Measurements from ENCODE around the gene DNAJA4. TPM values are rescaled to one million over a fixed set of nuclear protein-coding genes. Genes with fewer than 3 reads are reported as not detected.

DNAJA4 gene
- total RNA-seq, 4 donors from 2014 or later: 14.2 to 16.9 (median 16.4) TPM

- no peak overlapping the region for H3K4me3 ChIP-seq
- no peak overlapping the region for H3K27ac ChIP-seq
- no peaks in the 10 kb centered on the region for H3K36me3 ChIP-seq
- DNase-seq (ENCODE audit: low spot score in 2 of 2): no peak
- peaks cover 0 to 5% (median 0%) of the 10 kb centered on the region in 4 donors for H3K4me1 ChIP-seq
- WGBS, 2 donors: 73 to 88% methylated on average over 2 to 5 of the region's 5 CpGs
- TF ChIP-seq CTCF (IDR thresholded peaks at IDR 0.05): no peak
- TF ChIP-seq EP300 (IDR thresholded peaks at IDR 0.05): no peak
- TF ChIP-seq POLR2A (IDR thresholded peaks at IDR 0.05): no peak
- no peaks in the 10 kb centered on the region for H3K9me3 ChIP-seq
- H3K27me3 ChIP-seq: no peaks in the 10 kb centered on the region
Observed at GRCh38 chr15:78232951-78233350, 31.4 kb upstream of the DNAJA4 start.

- H3K4me3 ChIP-seq: no peak overlapping the region
- no peak for DNase-seq (ENCODE audit: low spot score in 2 of 2)
- no peaks in the 10 kb centered on the region for H3K36me3 ChIP-seq
- no peak overlapping the region for H3K27ac ChIP-seq
- 72 to 80% methylated on average over 11 of the region's 11 CpGs for WGBS, 2 donors
- no peaks in the 10 kb centered on the region for H3K9me3 ChIP-seq
- no peaks in the 10 kb centered on the region for H3K27me3 ChIP-seq
- peaks cover 0 to 5% (median 0%) of the 10 kb centered on the region in 4 donors for H3K4me1 ChIP-seq
- TF ChIP-seq CTCF (IDR thresholded peaks at IDR 0.05) (no peak), POLR2A (IDR thresholded peaks at IDR 0.05) (no peak), EP300 (IDR thresholded peaks at IDR 0.05) (no peak)
Observed at GRCh38 chr15:78233496-78233895, 30.9 kb upstream of the DNAJA4 start.

- no peak for TF ChIP-seq EP300 (IDR thresholded peaks at IDR 0.05)
- no peak for TF ChIP-seq CTCF (IDR thresholded peaks at IDR 0.05)
- TF ChIP-seq POLR2A (IDR thresholded peaks at IDR 0.05): no peak
- Histone ChIP-seq H3K9me3 (no peaks in the 10 kb centered on the region), H3K27me3 (no peaks in the 10 kb centered on the region), H3K4me3 (no peak within 1 kb of the TSS), H3K27ac (no peak within 1 kb of the TSS), H3K36me3 (no peaks in the 10 kb centered on the region), H3K4me1 (peaks cover 0 to 5% (median 0%) of the 10 kb centered on the region in 4 donors)
- 26 to 40% methylated on average over 6 of the region's 6 CpGs for WGBS, 2 donors
- no peak for DNase-seq (ENCODE audit: low spot score in 2 of 2)
Observed at GRCh38 chr15:78234515-78235040, 29.8 kb upstream of the DNAJA4 start, which contains the start of gene ACSBG1. Gene ACSBG1, minus strand, starts transcription at chr15:78234565. Its CDS starts 64 bp downstream, at chr15:78234501.

GRCh38 chr15:78236491-78236890, 27.9 kb upstream of the DNAJA4 start:
- Histone ChIP-seq H3K36me3 (no peaks in the 10 kb centered on the region), H3K27me3 (no peaks in the 10 kb centered on the region), H3K27ac (no peak overlapping the region), H3K9me3 (no peaks in the 10 kb centered on the region), H3K4me1 (peaks cover 0 to 11% (median 0%) of the 10 kb centered on the region in 4 donors), H3K4me3 (no peak overlapping the region)
- 90 to 93% methylated on average over 6 of the region's 6 CpGs for WGBS, 2 donors
- no peak for DNase-seq (ENCODE audit: low spot score in 2 of 2)
- TF ChIP-seq EP300 (IDR thresholded peaks at IDR 0.05): no peak
- no peak for TF ChIP-seq POLR2A (IDR thresholded peaks at IDR 0.05)
- no peak for TF ChIP-seq CTCF (IDR thresholded peaks at IDR 0.05)

GRCh38 chr15:78237146-78237545, 27.2 kb upstream of the DNAJA4 start:
- Histone ChIP-seq H3K27me3 (no peaks in the 10 kb centered on the region), H3K9me3 (no peaks in the 10 kb centered on the region), H3K36me3 (no peaks in the 10 kb centered on the region), H3K27ac (no peak overlapping the region), H3K4me3 (no peak overlapping the region), H3K4me1 (peaks cover 0 to 11% (median 0%) of the 10 kb centered on the region in 4 donors)
- DNase-seq (ENCODE audit: low spot score in 2 of 2): no peak
- TF ChIP-seq POLR2A (IDR thresholded peaks at IDR 0.05) (no peak), CTCF (IDR thresholded peaks at IDR 0.05) (no peak), EP300 (IDR thresholded peaks at IDR 0.05) (no peak)
- WGBS, 2 donors: 75 to 88% methylated on average over 6 of the region's 6 CpGs
